Activated T-cell treated with anti-CD3 and anti-CD28 coated beads for 1 hour (primary cell): ENCODE data around the gene ACOT6.
"Not testable (repeated sequence)": the region's sequence is repeated elsewhere in the genome, so short reads cannot be mapped to it uniquely, and the experiment has no call there.

Source experiments
- DNase-seq: peaks from one replicate; pipeline ENCODE4 v3.0.0-alpha.2; 2020; ENCODE audit warnings: low read depth

The ACOT6 gene

GRCh38 chr14:73599499-73599898, 12.8 kb upstream of the ACOT6 start:
- DNase-seq: no peak

GRCh38 chr14:73602994-73603393, 9.3 kb upstream of the ACOT6 start:
- DNase-seq: no peak

GRCh38 chr14:73606271-73606670, 6.0 kb upstream of the ACOT6 start:
- DNase-seq: no peak

GRCh38 chr14:73607241-73607640, 5.1 kb upstream of the ACOT6 start:
- no peak for DNase-seq

GRCh38 chr14:73610687-73611086, 1.6 kb upstream of the ACOT6 start:
- DNase-seq: no peak

GRCh38 chr14:73613046-73613383, 698 bp downstream of the ACOT6 start:
- DNase-seq: no peak

GRCh38 chr14:73613419-73613963, 1.2 kb downstream of the ACOT6 start:
- no peak for DNase-seq

- no peak for DNase-seq
Observed at GRCh38 chr14:73616831-73617230, 4.5 kb downstream of the ACOT6 start.

GRCh38 chr14:73619524-73619923, 7.2 kb downstream of the ACOT6 start:
- no peak for DNase-seq

GRCh38 chr14:73620268-73620667, 8.0 kb downstream of the ACOT6 start:
- DNase-seq: no peak

- DNase-seq: no peak
Observed at GRCh38 chr14:73623504-73624054, 11.3 kb downstream of the ACOT6 start.

- DNase-seq: no peak
Observed at GRCh38 chr14:73625706-73626105, 13.4 kb downstream of the ACOT6 start.

- no peak for DNase-seq
Observed at GRCh38 chr14:73627151-73627558, 14.8 kb downstream of the ACOT6 start.

GRCh38 chr14:73630009-73630780, 17.9 kb downstream of the ACOT6 start:
- no peak for DNase-seq

GRCh38 chr14:73633116-73634010, 21.0 kb downstream of the ACOT6 start:
- peak; percentile 43 for DNase-seq

- DNase-seq: no peak
Observed at GRCh38 chr14:73634011-73634833, 21.9 kb downstream of the ACOT6 start.

- DNase-seq: not testable (repeated sequence)
Observed at GRCh38 chr14:73636355-73636754, 24.0 kb downstream of the ACOT6 start.

- no peak for DNase-seq
Observed at GRCh38 chr14:73637830-73638229, 25.5 kb downstream of the ACOT6 start.

- DNase-seq: no peak
Observed at GRCh38 chr14:73640796-73641365, 28.6 kb downstream of the ACOT6 start.

- DNase-seq: peak; percentile 88
Observed at GRCh38 chr14:73644531-73645247, 32.4 kb downstream of the ACOT6 start, which contains the start of gene DNAL1. Gene DNAL1 (plus strand): TSS chr14:73644986. CDS start chr14:73645040, 54 bp downstream.

- no peak for DNase-seq
Observed at GRCh38 chr14:73645248-73645610, 32.9 kb downstream of the ACOT6 start.
